ENCODE measurements around the gene AMPD3. TPM values are rescaled to one million over a fixed set of nuclear protein-coding genes. Genes with fewer than 3 reads are reported as not detected.
"Not testable (repeated sequence)": the region's sequence is repeated elsewhere in the genome, so short reads cannot be mapped to it uniquely, and the experiment has no call there.

AMPD3 gene
- total RNA-seq, result 16.2 TPM

DNA sequence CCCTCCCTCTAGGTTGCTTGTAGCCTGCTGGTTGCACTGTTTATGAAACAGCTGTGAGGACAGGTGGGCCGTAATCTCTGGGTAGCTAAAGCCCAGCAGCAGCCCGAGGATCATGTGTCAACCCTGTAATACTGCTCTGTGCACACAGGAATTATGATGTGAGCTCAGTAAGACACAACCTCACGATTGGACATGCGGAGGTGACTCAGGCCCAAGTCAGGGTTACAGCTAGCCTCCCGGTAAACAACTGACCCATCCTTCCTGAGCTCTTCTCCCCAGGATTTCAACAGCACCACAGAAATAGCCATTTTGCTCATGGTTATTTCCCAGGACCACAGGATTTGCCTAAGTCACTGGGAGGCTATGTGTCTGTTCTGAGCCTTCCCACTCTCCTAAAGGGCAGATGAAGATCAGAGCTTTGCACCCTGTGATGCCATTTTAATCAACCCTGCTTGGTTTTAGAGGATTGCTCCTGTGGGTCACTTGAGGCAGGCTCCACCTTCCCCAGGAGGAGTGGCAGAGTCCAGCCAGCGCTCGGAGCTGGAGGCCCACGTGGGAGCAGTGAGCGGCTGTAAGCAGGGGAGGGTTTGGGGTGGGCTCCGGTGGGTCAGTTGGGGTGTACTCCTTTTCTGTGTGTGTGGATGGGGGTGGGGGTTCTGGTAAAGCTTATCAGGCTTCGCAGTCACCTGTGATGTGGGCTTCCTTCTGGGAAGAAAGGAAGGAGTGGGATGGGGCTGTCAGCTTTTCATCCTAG, at the start of gene AMPD3:
AMPD3 (plus strand) TSS at position 387 of the 754 bp plus-strand sequence. CDS start 6,256 bp downstream, outside the sequence.
- ATAC-seq, result peak; percentile 74

DNA sequence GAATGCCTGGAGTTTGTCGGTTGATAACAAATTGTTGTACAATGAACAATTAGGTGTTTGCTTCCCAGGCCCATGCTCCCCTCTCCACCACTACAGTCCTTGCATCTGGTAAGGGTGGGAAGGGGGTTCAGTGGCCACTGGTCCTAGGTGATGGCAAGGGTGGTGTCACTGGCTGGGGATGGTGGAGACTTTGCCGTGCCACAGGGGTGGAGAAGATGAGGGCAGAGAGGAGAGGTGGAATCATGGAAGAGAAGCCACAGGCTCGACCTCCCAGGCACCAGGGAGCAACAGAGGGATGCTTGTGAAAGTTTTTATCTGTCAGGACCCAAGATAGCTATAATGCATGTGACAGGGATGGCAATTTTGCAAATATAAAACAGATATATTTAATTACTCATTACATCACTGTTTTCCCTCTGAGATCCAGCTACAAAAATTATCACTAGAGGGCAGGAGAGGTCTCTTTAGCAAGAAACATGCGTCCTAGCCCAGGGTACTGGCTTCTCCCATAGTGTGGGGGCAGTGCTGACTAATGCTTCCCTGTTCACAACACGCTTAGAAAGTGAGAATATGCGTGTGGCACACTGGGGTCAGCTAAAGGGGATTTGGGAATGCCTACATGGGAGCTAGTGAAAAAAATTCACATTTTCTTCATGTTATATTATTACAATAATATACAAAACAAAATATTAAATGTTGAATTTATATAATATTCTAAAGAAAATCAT, 49.0 kb upstream of the AMPD3 start:
- peak; percentile 71 for ATAC-seq

DNA sequence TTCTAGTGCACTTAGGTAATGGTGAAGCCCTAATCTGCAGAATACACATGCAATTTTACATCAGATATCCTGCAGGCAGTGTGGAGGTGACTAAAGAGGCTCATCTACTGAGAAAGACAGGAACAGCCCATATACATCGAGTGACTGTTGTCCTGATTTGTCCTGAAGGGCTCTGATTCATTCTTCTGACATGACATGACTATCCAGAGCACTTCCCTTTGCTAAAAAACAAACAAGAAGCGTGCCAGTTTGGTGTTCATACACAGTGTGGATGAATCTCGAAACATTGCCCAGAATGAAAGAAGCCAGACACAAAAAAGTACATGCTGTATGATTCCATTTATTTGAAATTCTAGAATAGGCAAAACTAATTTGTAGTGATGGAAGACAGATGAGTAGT, 48.0 kb upstream of the AMPD3 start:
- ATAC-seq, result peak; percentile 94

DNA sequence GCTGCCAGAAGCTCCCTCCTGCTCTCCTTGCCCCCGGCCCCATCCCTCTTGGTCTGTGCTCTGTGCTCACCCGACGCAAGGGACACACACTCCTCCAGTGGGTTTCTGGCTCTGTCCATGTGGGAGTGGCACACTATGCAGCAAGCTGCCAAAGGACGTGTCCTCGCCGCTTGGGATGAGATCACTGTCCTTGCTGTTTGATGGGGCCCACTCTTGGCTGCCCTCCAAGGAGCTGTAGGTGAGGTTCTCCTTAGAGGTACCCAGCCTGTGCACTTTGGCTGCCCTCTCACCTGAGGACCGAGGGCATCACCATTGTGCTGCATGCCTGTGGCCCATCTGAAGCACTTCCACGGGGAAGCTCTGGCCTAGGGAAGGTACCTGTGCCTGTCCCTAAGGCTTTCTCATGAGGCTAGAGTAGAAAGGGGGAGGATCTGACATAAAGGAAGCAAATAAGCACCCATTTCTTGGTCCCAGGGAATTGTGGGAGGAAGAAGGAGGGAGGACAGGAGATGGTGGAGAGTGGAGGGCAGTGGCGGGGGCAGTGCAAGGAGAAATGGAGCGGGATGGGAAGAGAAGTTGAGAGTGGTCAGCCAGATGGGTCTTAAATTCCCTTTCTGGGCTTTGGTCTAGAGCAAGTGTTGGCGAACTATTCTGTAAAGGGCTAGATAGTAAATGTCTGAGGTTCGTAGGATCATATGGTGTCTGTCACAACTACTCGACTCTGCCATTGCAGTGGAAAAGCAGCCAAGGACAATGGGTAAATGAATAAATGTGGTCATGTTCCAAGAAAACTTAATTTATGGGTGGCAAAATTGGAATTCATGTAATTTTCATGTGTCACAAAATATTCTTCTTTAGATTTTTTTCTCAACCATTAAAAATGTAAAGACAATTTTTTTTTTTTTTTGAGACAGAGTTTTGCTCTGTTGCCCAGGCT, 47.0 kb upstream of the AMPD3 start:
- peak; percentile 9 for ATAC-seq

DNA sequence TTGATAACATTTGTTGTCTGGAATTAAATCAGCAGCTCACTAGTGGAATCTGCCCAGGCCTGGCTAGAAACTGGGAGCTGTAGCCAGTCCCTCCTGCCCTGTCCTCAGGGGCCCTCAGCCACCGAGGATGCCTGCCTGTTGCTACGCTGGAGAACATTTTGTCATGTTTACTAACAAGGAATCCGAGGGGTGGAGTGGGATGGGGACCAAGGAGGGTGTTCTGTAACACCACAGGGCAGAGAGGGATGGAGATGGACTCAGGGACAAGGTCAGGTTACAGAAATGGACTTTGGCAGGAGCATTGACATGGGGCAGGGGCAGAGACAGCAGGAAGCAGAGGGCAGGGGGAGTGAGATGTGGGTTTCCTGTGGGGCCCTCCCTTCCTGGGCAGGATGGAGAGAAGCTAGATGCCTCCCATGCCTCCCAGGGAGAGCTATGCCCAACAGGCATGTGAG, 45.8 kb upstream of the AMPD3 start:
- no peak for ATAC-seq

DNA sequence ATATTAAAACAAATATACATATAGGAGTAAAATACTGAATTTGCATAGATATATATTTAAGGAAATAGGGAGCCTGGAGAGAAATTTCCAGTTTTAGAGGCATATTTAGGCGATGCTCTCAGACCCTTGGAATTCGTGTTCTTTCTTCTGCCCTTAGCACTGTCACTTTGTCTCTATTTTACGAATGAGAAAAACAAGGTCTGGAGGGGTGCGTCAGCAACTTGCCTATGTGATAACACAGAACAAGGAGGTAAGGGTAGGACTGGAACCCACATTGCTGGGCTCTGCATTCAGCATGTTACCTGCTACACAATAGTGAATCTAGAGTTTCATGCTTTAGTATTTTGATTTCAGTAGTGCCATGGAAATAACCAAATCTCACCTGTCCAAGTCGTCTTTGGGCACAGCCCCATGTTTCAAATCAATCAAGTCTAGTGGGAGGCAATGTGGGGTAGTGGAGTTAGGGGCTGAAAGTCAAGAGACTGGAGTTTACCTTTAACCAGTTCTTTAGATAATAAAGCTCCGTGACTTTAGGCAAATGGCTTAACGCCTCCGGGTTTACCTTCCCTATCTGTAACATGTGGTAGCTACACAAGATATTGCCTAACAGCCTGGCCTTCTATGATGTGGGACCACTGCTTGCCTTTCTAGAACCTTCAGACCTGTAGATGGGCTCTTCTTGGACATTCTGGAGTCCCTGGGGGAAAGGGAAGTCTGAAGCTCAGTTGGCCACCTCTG, 44.8 kb upstream of the AMPD3 start:
- no peak for ATAC-seq

DNA sequence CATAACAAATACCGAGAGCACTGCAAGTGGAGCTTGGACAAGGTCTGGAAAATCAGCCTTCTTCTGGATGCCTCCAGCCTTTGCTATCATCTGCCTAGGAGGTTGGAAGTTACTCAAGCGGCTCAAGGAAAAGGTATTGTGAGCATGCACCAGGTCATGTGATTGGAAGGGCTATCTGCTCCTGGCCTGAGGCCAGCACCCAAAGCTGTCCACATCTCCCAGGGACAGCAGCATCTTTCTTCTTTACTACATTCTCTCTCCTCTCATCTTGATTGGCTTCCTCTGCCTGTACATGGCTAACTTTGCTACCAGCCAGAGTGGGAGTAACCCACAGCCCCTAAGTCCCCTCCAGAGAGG, 44.2 kb upstream of the AMPD3 start:
- no peak for ATAC-seq

DNA sequence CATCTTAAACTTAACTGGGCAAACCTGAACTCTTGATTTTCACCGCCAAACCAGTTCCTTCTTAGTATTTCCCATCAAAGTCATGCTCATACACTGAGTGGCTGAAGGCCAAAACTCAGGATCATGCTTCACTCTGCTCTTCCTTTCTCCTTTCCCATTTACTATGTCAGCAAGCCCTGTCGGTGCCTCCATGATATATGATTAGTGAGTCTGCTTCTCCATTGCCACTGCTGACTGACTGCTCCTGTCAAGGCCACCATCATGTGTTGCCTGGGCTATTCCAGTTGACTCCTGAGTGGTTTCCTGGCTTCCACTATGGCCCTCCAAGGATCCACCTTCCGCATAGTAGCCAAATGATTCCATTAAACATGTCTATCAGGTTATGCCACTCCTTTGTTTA, 42.8 kb upstream of the AMPD3 start:
- peak; percentile 31 for ATAC-seq

DNA sequence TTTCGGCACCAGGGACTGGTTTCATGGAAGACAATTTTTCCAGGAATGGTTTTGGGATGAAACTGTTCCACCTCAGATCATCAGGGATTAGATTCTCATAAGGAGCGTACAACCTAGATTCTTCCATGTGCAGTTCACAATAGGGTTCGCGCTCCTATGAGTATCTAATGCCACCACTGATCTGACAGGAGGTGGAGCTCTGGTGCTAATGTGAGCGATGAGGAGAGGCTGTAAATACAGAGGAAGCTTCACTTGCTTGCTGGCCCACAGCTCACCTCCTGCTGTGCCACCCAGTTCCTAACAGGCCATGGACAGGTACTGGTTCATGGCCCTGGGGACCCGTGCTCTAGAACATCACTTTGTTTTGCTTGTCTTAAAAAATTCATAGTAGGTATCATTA, 41.8 kb upstream of the AMPD3 start:
- ATAC-seq, result peak; percentile 41

DNA sequence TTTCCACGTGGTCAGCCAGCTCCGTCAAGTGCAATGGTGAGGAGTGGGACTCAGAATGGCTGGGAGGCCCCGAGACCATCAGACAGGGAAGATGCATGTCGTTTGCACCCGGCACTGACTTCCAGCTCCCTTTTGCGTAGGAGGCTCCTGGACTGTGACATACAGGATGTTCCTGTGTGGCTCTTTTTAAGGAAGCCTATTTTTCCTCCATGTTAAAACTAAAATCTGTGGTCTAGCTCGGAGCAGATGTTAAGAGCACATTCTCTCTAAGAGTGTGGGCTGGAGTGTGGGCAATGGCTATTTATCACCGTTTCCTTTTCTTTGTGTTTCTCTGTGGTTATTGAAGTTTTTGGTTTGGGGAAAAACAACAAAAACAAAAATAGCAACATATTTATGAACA, 40.9 kb upstream of the AMPD3 start:
- no peak for ATAC-seq

DNA sequence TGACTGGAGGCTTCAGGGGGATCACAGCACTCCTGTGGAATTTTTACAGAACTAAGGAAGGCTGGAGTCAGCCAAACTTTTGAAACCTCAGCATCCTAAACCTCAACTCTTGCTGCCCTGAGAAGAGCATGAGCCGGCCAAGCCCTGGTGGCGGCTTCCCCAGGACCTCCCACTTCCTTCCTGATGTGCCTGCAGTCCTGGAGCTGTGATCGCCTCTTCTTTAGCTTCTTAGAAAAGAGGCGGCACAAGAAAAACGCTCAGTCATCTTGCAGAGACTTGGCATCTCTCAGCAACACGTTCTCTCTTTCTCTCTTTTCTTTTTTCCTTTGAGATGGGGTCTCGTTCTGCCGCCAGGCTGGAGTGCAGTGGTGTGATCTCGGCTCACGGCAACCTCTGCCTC, 40.4 kb upstream of the AMPD3 start:
- no peak for ATAC-seq

DNA sequence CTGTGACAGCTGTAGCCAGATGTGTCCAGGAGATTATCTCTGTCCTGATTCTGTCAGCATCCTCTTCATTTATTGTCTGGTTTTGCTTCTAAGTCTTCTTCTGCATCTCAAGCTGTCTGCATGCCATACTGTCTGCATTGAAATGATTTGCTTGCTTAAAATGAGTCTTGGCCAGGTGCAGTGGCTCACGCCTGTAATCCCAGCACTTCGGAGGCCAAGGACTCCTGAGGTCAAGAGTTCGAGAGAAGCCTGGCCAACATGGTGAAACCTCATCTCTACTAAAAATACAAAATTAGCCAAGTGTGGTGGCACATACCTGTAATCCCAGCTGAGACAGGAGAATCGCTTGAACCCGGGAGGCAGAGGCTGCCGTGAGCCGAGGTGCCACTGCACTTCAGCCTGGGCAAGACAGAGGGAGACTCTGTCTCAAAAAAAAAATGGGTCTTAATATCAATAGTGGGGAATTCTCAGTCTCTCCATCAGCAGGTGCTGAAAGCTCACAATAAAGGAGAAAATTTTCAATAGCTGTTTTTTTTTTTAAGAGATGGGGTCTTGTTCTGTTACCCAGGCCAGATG, 39.2 kb upstream of the AMPD3 start:
- no peak for ATAC-seq

DNA sequence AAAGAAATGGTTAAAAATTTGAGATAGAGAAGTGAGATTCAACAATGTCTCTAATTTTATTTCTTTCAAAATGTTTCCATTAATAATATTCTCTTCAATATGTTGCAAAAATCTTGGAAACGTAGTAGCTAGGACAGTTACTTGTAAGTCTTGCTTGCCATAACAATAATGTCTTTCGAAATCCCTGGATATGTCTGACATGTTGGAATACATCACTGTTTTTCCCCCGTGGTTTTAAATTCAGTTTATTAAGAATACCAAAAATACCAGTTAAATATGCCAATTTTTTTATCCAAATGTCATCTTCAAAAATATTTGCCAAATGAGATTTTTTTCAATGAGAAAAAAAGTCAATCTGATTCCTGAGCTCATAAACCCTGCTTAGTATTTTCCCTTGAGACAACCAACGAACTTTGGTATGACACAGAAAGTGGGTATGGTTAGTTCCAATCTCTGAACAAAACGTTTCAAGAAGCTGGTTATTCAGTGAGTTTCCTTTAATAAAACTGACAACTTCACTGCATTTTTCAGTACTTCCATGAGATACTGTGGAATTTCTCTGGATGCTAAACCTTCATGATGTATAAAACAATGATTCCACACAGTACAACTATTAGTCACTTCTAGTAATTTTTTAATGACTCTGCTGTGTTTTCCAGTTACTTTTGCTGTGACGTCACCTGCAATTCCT, 36.7 kb upstream of the AMPD3 start:
- ATAC-seq, result no peak

DNA sequence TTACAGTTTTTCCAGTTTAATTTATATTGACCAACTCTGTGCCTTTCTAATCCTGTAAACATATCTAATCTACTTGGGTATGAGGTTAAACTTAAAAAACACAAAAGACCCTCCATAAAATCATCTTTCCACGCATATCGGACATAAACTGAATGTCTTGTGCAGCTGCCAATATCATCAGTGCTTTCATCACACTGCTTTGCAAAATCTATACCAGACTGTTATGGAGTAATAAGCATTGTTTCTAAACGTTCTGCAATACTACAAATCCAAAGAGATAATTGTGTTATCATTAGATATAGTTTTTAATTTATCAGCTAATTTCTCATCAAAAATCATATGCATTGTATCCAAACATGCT, 36.1 kb upstream of the AMPD3 start:
- no peak for ATAC-seq

DNA sequence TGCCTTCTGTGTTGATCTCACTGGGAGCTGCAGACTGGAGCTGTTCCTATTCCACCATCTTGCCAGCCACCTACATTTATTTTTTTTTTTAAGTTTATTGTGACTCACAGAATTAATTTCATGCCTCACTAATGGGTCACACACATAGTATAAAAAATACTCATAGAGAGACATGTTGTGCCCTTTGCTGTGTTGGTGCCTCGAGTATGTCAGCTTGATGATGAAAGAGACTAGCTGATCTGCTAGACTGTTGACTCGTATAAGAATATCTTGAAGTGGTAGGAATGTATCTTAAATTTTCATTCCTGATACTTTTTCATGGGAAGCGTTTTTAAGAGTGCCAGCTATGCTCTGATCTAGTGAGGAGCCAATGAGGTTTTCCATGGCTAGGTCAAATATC, 28.6 kb upstream of the AMPD3 start:
- peak; percentile 42 for ATAC-seq

DNA sequence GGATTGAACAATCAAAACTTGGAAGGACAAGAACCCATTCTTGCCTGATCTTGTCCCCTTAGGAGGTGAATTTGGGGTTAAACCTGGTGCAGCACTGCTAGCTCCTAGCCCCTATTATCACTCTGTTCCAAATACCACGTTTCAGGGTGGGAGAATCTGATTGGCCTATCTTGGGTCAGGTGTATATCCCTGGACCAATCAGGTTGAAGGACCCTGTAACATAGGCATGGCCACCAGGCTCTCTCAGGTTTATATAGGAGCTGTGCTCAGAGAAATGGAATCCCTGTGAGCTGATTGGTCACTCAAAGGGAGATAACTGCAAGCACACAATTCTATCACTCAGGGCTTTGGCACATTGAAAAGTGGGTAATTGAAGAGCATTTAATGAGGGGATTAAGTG, 26.6 kb upstream of the AMPD3 start:
- no peak for ATAC-seq

DNA sequence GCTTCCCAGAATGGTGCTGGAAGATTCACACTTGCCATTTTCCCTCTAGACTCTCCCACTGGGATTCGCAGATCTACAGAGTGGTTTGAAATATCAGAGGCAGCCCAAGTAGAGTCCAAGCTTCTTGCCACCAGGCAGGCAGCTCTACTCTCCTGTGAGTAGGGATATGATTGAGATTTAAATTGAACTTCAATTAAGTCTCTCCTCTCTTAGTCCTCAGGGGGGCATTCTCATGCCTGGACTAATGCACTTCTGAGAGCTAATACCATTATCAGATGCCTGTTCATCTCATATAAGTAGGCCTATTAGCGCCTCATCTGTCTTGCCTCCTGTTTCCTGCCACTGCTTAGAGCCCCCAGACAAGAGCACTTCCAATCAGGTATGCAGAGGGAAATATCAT, 25.5 kb upstream of the AMPD3 start:
- no peak for ATAC-seq

DNA sequence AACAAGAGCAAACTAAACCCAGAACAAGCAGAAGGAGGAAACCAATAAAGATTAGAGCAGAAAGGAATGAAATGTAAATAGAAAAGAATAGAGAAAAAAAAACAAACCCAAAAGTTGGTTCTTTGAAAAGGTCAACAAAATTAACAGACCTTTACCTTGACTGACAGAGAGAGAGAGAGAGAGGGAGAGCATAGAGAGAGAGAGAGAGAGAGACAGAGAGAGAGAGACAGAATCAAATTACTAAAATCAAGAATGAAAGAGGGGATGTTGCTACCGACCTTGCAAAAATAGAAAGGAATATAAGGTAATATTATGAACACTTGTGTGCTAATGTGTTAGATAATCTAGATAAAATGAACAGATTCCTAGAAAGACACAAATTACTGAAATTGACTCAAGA, 22.6 kb upstream of the AMPD3 start:
- ATAC-seq, result no peak

DNA sequence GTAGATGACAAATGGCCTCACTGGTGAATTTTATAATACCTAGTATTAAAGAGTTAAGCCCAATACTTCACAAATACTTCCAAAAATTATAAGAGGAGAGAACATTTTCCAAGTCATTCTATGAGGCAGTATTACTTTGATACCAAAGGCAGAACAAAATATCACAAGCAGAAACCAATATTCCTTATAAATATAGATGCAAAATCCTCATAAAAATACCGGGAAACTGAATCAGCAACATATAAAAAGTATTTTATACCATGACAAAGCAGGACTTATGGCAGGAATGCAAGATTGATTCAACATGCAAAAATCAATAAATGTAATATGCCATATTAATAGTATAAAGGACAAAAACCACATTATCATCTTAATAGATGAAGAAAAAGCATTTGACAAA, 22.1 kb upstream of the AMPD3 start:
- no peak for ATAC-seq

DNA sequence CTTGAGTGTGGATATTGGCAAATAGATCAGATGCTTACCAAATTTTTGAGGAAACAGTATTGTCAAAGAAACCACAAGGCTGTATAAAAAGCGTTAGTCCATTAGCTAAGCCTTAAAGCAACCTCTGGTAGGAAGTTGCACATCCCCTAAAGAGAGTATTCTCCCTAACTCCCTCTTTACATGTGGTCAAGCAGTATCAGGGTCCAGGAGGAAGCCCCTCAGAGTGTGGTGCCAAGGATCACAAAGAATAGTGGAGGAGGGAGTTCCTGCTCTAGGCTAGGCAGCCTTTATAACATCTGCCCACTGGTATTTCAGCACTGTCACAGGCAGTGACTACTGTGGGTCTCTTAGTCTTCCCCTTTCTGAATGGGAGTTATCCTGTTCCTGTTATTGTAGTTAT, 18.8 kb upstream of the AMPD3 start:
- ATAC-seq, result no peak

DNA sequence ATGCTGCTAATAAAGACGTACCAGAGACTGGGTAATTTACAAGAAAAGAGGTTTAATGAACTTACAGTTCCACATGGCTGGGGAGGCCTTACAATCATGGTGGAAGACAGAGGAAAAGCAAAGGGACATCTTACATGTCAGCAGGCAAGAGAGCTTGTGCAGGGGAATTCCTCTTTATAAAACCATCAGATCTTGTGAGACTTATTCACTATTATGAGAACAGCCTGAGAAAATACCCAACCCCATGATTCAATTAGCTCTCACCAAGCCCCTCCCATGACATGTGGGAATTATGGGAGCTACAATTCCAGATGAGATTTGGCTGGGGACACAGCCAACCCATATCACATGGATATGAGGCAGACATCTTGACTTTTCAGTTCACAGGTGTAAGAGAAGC, 18.4 kb upstream of the AMPD3 start:
- not testable (repeated sequence) for ATAC-seq

DNA sequence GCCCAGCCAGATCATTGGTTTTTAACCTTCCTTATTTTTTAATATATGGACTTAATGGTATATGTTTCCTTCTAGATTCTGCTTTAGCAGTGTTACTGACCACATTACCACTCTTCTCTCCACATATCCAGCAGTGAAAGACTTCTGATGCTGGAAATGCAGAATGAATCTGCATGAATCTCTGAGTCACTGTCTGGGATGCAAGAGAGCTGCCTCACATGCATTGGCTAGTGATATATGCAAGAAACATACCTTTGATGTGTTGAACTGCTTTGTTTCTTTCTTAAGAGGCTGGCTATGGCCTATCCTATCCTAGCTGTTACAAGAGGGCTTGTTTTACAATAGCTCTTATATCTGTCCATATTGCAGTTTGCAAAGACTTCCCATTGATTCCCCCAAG, 16.6 kb upstream of the AMPD3 start:
- ATAC-seq, result no peak

All from esophagus mucosa (tissue), 1 donor.